GM18870 (cell line): ENCODE results near the gene CYSTM1.

Experiments used
- ATAC-seq: cut with Tn5 transposase; IDR thresholded peaks from one replicate; pipeline ENCODE4 v1.9.1; 2021; ENCODE audit warnings: moderate library complexity; ENCODE audit not compliant: unreplicated experiment

CYSTM1 gene

DNA sequence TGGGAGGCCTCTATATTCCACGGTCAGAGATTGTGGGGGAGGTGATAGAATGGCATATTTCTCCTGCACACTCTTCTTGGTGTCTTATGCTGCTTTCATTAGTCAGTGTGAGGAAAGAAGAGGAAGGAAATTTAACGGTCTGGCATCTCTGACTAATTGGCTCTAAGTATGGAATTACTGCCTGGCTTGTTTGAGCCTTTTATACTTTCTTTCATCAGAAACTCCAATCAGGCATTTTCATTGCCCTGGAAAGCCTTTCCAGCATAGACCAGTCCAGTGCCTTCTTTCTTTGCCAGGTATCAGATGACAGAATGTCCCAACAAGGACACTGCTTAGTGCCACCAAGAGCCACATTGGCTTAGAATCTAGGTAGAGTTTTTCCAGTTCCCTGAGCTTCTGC is 30.2 kb downstream of the CYSTM1 start:
- ATAC-seq = no peak

DNA sequence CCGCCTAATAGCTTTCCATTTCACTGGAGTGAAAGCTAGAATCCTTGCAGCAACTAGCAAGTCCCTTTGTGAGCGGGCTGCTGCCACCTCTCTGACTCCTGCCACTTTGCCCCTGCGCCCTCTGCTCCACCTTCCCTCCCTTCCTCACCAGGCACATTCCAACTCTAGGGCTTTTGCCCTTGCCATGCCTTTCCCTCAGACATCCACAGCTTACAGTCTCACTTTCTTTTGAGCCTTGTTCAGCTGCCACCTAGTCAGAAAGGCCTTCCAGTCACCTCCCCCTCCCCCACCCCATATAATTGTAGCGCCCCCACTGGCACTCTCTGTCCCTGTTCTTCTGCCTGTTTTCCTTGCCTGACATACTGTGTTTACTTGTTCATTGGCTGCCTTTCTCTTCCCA is 31.0 kb downstream of the CYSTM1 start:
- ATAC-seq = no peak

DNA sequence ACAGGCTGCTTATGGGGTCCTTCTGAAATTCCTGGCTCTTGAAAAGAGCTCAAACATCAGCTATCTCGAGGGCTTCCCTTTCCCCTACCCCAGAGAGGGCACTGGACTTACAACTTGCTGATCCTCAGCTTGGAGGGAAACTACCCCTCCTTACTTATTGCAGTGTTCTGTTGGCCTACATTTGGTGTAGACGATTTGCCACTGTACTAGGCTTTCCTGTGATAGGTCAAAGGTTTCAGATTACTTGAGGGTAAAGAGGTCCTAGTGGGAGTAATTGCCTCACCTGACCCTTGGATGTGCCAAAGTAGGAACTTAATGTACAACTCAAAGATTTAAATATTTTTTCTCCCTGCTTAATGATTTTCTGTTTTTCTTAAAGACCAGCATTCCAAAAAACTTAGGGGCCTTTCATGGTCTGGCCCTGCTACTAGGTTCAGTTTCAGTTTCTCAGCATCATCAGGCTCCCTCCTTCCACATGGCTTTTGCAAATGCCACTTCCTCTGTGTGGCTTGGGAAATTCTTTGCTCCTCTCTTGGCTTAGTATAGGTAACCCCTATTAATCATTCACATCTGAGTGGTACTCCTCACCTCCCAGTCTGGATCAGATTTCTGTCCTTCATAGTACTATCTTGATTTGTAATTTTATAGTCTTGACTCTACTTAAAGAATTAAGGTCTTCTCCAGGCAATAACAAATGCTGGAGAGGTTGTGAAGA is 32.4 kb downstream of the CYSTM1 start:
- peak; percentile 90 for ATAC-seq

- no peak for ATAC-seq
Observed at GRCh38 chr5:140208065-140208464, 33.1 kb downstream of the CYSTM1 start.

DNA sequence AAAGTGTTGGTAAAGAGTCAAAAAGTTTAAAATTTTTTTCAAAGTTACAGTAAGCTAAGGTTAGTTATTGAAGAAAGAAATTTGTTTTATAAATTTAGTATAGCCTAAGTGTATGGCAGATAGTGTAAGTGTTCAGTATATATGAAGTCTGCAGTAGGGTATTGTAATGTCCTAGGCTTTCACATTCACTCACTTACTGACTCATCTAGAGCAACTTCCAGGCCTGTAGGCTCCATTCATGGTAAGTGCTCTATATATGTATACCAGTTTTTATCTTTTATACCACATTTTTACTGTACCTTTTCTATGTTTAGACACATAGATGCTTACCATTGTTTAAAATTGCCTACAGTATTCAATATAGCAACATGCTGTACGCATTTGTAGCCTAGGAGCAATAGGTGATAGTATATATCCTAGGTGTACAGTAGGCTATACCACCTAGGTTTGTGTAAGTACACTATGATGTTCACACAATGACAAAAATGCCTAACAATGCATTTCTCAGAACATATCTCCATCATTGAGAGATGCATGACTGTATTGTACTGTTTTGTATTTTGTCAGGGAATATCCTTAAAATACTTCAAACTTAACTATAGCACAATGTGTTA is 38.5 kb downstream of the CYSTM1 start:
- ATAC-seq = peak; percentile 72

DNA sequence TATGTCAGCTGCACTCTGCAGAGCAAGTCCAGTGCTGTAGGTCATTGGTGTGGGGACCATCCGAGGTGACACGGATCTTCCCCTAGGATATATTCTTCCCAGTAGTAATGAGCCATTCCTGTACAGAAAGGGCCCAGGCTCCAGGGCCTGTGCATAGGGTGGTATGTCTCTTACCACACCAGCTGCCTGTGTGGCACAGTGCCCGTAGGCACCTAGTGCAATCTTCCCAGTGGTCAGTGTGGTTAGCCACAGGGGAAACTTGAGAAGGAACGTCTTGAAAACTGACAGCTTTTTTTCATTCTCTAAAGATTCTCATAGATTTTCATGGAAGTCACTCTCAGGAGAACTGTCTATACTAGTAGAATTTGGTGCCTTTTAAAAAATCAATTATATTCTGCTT is 39.8 kb downstream of the CYSTM1 start:
- ATAC-seq = no peak

- ATAC-seq = no peak
Observed at GRCh38 chr5:140215276-140215675, 40.3 kb downstream of the CYSTM1 start.

DNA sequence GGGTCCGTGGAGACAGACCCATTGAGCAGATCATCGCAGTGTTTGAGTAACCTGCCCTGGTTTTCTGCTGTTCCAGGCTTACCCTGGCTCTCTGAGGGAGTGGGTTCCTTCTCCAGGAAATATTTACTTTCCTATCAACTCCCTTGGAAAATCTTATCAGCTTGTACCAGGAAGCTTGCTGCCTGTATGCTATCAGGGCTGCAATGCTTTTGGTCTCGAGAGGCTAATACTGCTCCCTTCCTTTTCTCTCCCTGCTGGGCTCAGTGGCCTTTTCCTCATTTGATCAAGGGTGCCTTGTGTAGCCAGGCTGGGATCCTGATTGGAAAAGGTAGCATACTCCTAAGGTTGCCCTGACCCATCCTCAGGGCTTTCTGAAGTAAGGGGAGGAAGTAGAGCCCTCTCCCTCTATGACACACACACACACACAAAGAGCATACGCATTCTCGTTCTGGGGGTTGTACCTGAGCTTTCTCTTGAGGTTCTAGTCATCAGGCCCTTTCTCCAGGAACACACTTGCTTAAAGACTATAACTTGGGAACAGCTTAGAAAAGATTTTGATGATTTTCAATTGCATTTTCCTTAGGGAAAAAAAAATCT is 41.6 kb downstream of the CYSTM1 start:
- ATAC-seq = no peak

DNA sequence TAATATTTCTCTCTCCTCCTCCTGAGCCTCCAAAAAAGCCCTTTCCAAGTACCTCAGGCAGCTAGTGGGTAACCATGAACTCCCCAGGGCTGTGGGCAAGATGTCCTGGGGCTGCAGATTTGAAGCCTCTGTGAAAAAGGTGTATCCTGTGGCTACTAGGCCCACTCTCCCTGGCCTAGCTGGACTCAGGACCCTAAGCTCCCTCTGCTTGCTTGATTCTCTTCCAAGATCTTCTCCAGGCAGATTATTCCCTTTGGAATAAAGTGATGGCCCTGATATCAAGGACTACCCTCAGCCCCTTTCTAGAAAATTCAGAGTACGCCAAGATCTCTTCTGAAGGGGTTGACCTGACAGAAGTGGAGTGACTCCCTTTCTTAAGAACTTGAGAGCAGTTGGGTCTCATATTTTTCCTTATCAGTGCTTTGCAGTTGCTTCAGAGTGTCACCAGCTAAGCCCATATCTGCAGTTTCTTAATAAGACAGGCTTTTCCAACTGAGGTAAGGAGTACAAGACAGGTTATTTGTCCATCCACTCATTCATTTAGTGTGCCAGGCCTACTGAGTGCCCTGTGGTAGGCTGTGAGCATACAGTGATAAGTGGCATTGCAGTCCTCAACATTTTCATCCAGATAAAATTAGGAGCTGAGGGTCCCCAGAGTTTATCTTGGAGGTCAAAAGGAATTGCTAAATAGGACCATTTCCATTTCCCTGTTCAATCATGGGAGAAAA is 42.5 kb downstream of the CYSTM1 start:
- no peak for ATAC-seq

DNA sequence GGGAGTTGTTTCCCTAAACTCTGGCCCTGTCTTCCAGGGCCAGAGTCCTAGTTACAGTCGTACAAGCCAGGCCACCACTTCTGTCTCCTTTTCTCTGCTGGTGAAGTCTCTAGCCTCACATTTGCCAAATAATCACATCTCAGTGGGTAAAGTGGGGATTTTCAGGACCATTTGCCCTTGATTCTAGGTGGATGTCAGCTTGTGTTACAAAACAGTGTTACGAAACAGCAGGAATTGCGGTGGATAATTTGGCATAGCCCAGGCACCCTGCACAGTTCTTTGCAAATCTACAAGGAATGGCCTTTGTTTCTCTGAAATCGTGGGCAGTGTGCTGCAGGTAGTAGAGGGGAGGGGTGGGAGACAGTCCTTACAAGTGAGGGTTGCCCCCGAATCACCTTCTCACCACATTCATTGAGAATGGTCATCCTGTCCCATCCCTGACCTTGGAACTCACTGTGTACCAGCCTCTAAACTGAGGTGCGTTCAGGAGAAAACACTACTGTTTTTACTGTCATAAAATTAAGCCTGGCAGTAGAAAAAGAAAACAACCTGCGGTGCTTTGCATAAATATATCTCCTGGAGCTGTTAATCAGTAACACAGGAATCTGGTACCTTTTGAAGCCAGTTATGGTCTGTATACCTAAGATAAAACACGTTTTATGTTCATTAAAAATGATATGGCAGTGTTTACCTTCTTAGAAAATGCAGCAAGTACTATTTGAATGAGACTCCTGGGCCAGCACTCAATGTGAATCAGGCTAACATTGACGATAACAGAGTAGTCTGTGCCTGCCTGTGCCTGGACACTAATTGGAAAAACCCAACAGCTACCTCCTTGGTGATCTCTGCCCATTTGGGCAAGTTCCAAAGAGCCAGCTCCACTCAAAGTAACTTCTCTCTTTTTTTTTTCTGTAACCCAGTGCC is 44.3 kb downstream of the CYSTM1 start:
- ATAC-seq = peak; percentile 20

GRCh38 chr5:140220032-140220697 is 45.2 kb downstream of the CYSTM1 start:
- peak; percentile 54 for ATAC-seq

- no peak for ATAC-seq
Observed at GRCh38 chr5:140220698-140221064, 45.7 kb downstream of the CYSTM1 start.

DNA sequence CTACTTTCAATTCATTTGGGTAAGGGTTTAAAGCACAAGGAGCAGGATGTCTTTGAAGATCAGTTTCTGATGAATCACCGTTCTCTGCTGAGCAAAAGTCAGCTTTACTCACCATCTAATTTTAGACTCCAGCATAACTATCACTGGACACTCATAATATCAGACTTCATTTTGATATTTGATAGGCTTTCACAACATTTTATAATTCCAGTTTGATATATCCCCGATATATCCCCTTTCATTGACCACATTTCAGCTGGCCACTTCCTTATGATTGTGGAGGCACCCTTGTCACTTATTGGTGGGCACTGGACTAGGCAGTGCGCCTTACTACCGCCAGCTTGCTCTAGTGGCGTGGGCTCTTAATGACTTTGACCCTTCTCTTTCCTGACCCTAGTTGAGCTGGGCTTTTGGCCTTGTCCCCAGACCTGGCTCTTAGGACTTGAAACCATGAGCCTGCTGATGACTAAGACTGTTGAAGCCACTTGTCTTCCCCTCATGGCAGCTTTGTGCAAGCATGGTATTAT is 46.8 kb downstream of the CYSTM1 start:
- no peak for ATAC-seq

GRCh38 chr5:140222416-140222815 is 47.4 kb downstream of the CYSTM1 start:
- no peak for ATAC-seq

DNA sequence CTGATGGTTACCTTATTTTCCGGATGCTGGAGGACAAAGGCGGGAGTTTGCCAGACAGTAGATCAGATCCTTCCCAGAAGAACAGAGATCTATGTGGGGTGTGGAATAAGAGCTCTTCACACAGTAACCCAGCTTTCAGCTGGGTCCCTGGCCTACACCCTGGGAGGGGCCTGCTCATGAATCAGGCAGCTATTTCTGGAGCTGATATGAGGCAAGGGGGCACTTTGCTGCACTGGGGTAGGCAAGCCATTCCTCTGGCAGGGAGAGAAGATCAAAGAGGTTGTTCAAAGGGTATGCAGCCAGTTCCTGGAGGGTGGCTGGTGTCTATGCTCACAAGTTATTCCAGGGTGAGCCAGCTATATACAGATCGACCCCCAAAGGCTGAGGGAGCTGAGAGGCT is 48.6 kb downstream of the CYSTM1 start:
- no peak for ATAC-seq

DNA sequence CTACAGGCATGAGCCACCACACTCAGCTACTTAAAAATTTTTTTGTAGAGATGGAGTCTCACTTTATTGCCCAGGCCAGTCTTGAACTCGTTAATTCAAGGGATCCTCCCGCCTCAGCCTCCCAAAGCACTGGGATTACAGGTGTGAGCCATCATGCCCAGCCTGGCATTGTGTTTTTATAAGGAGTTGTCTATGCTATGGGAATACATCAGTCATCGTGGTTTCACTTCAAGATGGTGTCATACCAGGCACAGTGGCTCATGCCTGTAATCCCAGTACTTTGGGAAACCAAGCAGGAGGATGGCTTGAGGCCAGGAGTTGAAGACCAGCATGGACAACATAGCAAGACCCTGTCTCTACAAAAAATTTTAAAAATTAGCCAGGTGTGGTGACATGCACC is 49.7 kb downstream of the CYSTM1 start:
- no peak for ATAC-seq

DNA sequence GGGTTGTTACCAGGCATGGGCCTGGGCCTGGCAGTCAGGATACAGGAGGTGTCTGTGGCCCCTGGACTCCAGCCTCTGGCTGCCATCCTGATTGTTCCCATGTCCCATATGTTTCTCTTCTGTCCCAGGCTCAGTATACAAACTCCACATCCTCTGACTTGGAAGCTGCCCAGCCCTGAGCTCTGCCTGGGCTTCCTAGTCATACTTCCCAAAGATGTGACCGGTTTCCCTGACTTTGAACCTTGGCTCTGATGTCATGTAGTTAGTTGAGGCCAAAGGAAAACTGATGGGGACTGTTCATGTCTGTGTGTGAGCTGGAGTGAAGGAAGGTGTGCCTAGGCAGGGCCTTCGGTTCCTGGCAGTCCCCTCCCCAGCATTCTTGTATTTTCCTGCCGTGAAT is 50.4 kb downstream of the CYSTM1 start:
- no peak for ATAC-seq

DNA sequence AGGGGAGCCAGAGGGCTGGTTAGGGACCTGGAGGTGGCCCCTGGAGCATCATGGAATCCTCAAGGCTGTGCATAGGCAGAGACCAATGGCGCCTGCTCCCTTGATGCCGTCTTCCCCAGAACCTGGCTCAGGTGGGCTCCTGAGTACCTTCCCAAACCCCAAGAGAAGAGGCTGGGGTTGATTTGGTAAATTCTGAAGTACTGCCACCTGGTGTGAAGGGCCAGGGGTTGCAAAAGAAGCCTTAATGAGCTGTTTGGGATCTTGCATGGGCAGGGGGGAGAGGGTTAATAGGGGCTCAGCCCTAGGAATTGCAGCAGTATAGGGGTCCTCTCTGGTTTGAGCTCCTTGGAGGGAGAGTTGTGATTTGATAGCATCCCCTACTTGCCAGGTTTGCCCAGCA is 52.1 kb downstream of the CYSTM1 start:
- ATAC-seq = no peak

- no peak for ATAC-seq
Observed at GRCh38 chr5:140228364-140228837, 53.4 kb downstream of the CYSTM1 start.

DNA sequence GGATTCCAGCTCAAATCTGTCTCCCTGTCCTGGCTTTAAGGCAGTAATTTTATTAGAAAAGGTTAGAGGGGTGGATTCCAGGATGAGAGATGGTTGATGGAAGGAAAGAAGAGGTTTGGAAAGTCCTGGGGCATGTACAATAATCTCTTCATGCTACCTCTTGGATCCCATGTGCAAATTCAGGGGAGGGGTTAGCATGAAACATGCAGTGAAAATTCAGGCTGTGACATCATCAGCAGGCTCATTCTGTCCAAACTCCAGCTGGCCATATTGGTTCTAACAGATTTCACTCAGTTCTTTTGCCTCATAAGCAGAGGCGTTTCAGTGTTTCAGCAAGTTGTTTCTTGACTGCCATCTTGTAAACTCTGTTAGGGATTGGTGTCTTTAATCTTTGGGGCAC is 55.4 kb downstream of the CYSTM1 start:
- no peak for ATAC-seq
